ENCODE measurements around the gene FBN2. TPM values are rescaled to one million over a fixed set of nuclear protein-coding genes. Genes with fewer than 3 reads are reported as not detected.

The FBN2 gene
- total RNA-seq, 2 experiments from 2014 or later, result not detected

GRCh38 chr5:128549496-128549895, 11.5 kb upstream of the FBN2 start:
- Mint-ChIP-seq H3K36me3 (ENCODE audit: low read depth) (no peaks in the 10 kb centered on the region), H3K27ac (no peak overlapping the region), H3K27me3 (no peaks in the 10 kb centered on the region), H3K4me3 (no peak overlapping the region), H3K9me3 (ENCODE audit: low read depth) (peaks cover 17% of the 10 kb centered on the region), H3K4me1 (no peaks in the 10 kb centered on the region)
- intact Hi-C loops (cut with DNase I, micrococcal nuclease), result no loop called here
- POLR2A ChIA-PET, result no interaction called here
- ATAC-seq, result no peak
- CTCF ChIA-PET, result no interaction called here
- DNase-seq, result no peak

- no peak for DNase-seq
- Mint-ChIP-seq H3K4me3 (no peak overlapping the region), H3K36me3 (ENCODE audit: low read depth) (no peaks in the 10 kb centered on the region), H3K4me1 (no peaks in the 10 kb centered on the region), H3K9me3 (ENCODE audit: low read depth) (peaks cover 4% of the 10 kb centered on the region), H3K27me3 (no peaks in the 10 kb centered on the region), H3K27ac (no peak overlapping the region)
- POLR2A ChIA-PET, result no interaction called here
- CTCF ChIA-PET, result no interaction called here
- intact Hi-C loops (cut with DNase I, micrococcal nuclease), result no loop called here
- ATAC-seq, result no peak
These were observed 8.7 kb upstream of the FBN2 start for GRCh38 chr5:128546658-128547281.

- Mint-ChIP-seq H3K27me3 (peaks cover 22% of the 10 kb centered on the region), H3K36me3 (ENCODE audit: low read depth) (no peaks in the 10 kb centered on the region), H3K9me3 (ENCODE audit: low read depth) (peaks cover 4% of the 10 kb centered on the region), H3K4me3 (no peak overlapping the region), H3K27ac (no peak overlapping the region), H3K4me1 (peaks cover 2% of the 10 kb centered on the region)
- DNase-seq, result no peak
- ATAC-seq, result no peak
- ChIA-PET POLR2A (no interaction called here), CTCF (no interaction called here)
- intact Hi-C loops (cut with DNase I, micrococcal nuclease), result no loop called here
These were observed 3.3 kb upstream of the FBN2 start for GRCh38 chr5:128541385-128541784.

- intact Hi-C loops (cut with DNase I, micrococcal nuclease), result no loop called here
- Mint-ChIP-seq H3K4me1 (peaks cover 2% of the 10 kb centered on the region), H3K27ac (no peak overlapping the region), H3K36me3 (ENCODE audit: low read depth) (no peaks in the 10 kb centered on the region), H3K27me3 (peaks cover 34% of the 10 kb centered on the region), H3K9me3 (ENCODE audit: low read depth) (peaks cover 4% of the 10 kb centered on the region), H3K4me3 (no peak overlapping the region)
- ChIA-PET POLR2A (no interaction called here), CTCF (no interaction called here)
- DNase-seq (no peak), ATAC-seq (no peak)
These were observed 989 bp upstream of the FBN2 start for GRCh38 chr5:128539038-128539429.

GRCh38 chr5:128538250-128539037, 399 bp upstream of the FBN2 start:
- H3K4me1 Mint-ChIP-seq, result peaks cover 2% of the 10 kb centered on the region
- intact Hi-C loops (cut with DNase I, micrococcal nuclease), result no loop called here
- H3K36me3 Mint-ChIP-seq (ENCODE audit: low read depth), result no peaks in the 10 kb centered on the region
- ChIA-PET POLR2A (no interaction called here), CTCF (no interaction called here)
- ATAC-seq, result no peak
- no peak overlapping the region for H3K4me3 Mint-ChIP-seq
- peaks cover 35% of the 10 kb centered on the region for H3K27me3 Mint-ChIP-seq
- peak; percentile 8 for DNase-seq
- no peaks in the 10 kb centered on the region for H3K9me3 Mint-ChIP-seq (ENCODE audit: low read depth)
- no peak overlapping the region for H3K27ac Mint-ChIP-seq

GRCh38 chr5:128537221-128537999, 635 bp downstream of the FBN2 start:
- ATAC-seq, result no peak
- DNase-seq, result peak; percentile 11
- Mint-ChIP-seq H3K4me3 (no peak overlapping the region), H3K9me3 (ENCODE audit: low read depth) (no peaks in the 10 kb centered on the region), H3K36me3 (ENCODE audit: low read depth) (no peaks in the 10 kb centered on the region), H3K27me3 (peaks cover 36% of the 10 kb centered on the region), H3K4me1 (peaks cover 2% of the 10 kb centered on the region), H3K27ac (no peak overlapping the region)
- intact Hi-C loops (cut with DNase I, micrococcal nuclease), result no loop called here
- ChIA-PET POLR2A (no interaction called here), CTCF (no interaction called here)

GRCh38 chr5:128536254-128537220, 1.5 kb downstream of the FBN2 start:
- intact Hi-C loops (cut with DNase I, micrococcal nuclease), result no loop called here
- no peaks in the 10 kb centered on the region for H3K36me3 Mint-ChIP-seq (ENCODE audit: low read depth)
- no peaks in the 10 kb centered on the region for H3K9me3 Mint-ChIP-seq (ENCODE audit: low read depth)
- CTCF ChIA-PET, result interaction anchor here (0.6 kb wide), 1 partner anchor 32 kb away, joined by 4 read pairs; no protein-coding TSS in a partner anchor
- POLR2A ChIA-PET, result no interaction called here
- no peak for DNase-seq
- no peak overlapping the region for H3K27ac Mint-ChIP-seq
- no peak overlapping the region for H3K4me3 Mint-ChIP-seq
- peaks cover 2% of the 10 kb centered on the region for H3K4me1 Mint-ChIP-seq
- ATAC-seq, result no peak
- H3K27me3 Mint-ChIP-seq, result peaks cover 36% of the 10 kb centered on the region

- ATAC-seq (no peak), DNase-seq (no peak)
- ChIA-PET CTCF (no interaction called here), POLR2A (no interaction called here)
- H3K9me3 Mint-ChIP-seq (ENCODE audit: low read depth), result no peaks in the 10 kb centered on the region
- no peaks in the 10 kb centered on the region for H3K36me3 Mint-ChIP-seq (ENCODE audit: low read depth)
- intact Hi-C loops (cut with DNase I, micrococcal nuclease), result no loop called here
- H3K27ac Mint-ChIP-seq, result no peak overlapping the region
- H3K4me3 Mint-ChIP-seq, result no peak overlapping the region
- H3K4me1 Mint-ChIP-seq, result peaks cover 2% of the 10 kb centered on the region
- peaks cover 33% of the 10 kb centered on the region for H3K27me3 Mint-ChIP-seq
These were observed 2.8 kb downstream of the FBN2 start for GRCh38 chr5:128535251-128535650.

GRCh38 chr5:128534726-128535125, 3.3 kb downstream of the FBN2 start:
- ChIA-PET CTCF (no interaction called here), POLR2A (no interaction called here)
- Mint-ChIP-seq H3K36me3 (ENCODE audit: low read depth) (no peaks in the 10 kb centered on the region), H3K4me3 (no peak overlapping the region), H3K9me3 (ENCODE audit: low read depth) (no peaks in the 10 kb centered on the region), H3K27ac (no peak overlapping the region), H3K4me1 (peaks cover 2% of the 10 kb centered on the region), H3K27me3 (peaks cover 30% of the 10 kb centered on the region)
- intact Hi-C loops (cut with DNase I, micrococcal nuclease), result no loop called here
- DNase-seq, result no peak
- no peak for ATAC-seq

GRCh38 chr5:128532776-128533175, 5.3 kb downstream of the FBN2 start:
- Mint-ChIP-seq H3K27ac (no peak overlapping the region), H3K9me3 (ENCODE audit: low read depth) (no peaks in the 10 kb centered on the region), H3K36me3 (ENCODE audit: low read depth) (no peaks in the 10 kb centered on the region), H3K4me1 (peaks cover under 1% of the 10 kb centered on the region), H3K27me3 (peaks cover 27% of the 10 kb centered on the region), H3K4me3 (no peak overlapping the region)
- intact Hi-C loops (cut with DNase I, micrococcal nuclease), result no loop called here
- CTCF ChIA-PET, result no interaction called here
- DNase-seq (no peak), ATAC-seq (no peak)
- POLR2A ChIA-PET, result no interaction called here

GRCh38 chr5:128532127-128532526, 5.9 kb downstream of the FBN2 start:
- ChIA-PET POLR2A (no interaction called here), CTCF (no interaction called here)
- no peak overlapping the region for H3K4me3 Mint-ChIP-seq
- no peaks in the 10 kb centered on the region for H3K36me3 Mint-ChIP-seq (ENCODE audit: low read depth)
- H3K27ac Mint-ChIP-seq, result no peak overlapping the region
- H3K9me3 Mint-ChIP-seq (ENCODE audit: low read depth), result no peaks in the 10 kb centered on the region
- ATAC-seq, result no peak
- intact Hi-C loops (cut with DNase I, micrococcal nuclease), result no loop called here
- H3K27me3 Mint-ChIP-seq, result peaks cover 24% of the 10 kb centered on the region
- no peaks in the 10 kb centered on the region for H3K4me1 Mint-ChIP-seq
- DNase-seq, result no peak

Data from activated CD4-positive, alpha-beta T cell treated with anti-CD3 and anti-CD28 coated beads for 36 hours (primary cell).